Neuronal stem cell (in vitro differentiated cells): ENCODE data around the gene POLR1C.

Experiments
- DNase-seq: peaks from one replicate; pipeline ENCODE4 v3.0.0-alpha.2; 2013; ENCODE audit warnings: low spot score
- H2AFZ ChIP-seq: one replicate; pipeline ENCODE4 v1.6.1; 2013; ENCODE audit warnings: mild to moderate bottlenecking, low read length, inconsistent platforms
- H2AK5ac ChIP-seq: 2 replicates; pipeline ENCODE4 v1.6.1; 2013; ENCODE audit warnings: low read depth, mild to moderate bottlenecking, inconsistent platforms, low read length, moderate library complexity, mixed read lengths
- H2BK120ac ChIP-seq: 2 replicates; pipeline ENCODE4 v1.6.1; 2013; ENCODE audit warnings: low read depth, mild to moderate bottlenecking, inconsistent platforms, low read length, moderate library complexity, mixed read lengths
- H2BK12ac ChIP-seq: one replicate; pipeline ENCODE4 v1.6.1; 2013; ENCODE audit warnings: low read length, inconsistent platforms
- H2BK15ac ChIP-seq: 2 replicates; pipeline ENCODE4 v1.6.1; 2013; ENCODE audit warnings: mild to moderate bottlenecking, low read length, inconsistent platforms, mixed read lengths
- H2BK5ac ChIP-seq: one replicate; pipeline ENCODE4 v1.6.1; 2013; ENCODE audit warnings: inconsistent platforms, mild to moderate bottlenecking, low read length, moderate library complexity
- H3K14ac ChIP-seq: one replicate; pipeline ENCODE4 v1.6.1; 2013; ENCODE audit warnings: low read length, inconsistent platforms
- H3K18ac ChIP-seq: 2 replicates; pipeline ENCODE4 v1.6.1; 2013; ENCODE audit warnings: low read length, inconsistent platforms
- H3K23ac ChIP-seq: 2 replicates; pipeline ENCODE4 v1.6.1; 2013; ENCODE audit warnings: low read depth, mild to moderate bottlenecking, mixed read lengths, low read length, inconsistent platforms; ENCODE audit not compliant: poor library complexity
- H3K27ac ChIP-seq: replicated peaks from 3 replicates; pipeline ENCODE4 v1.5.1; 2013; ENCODE audit warnings: low read length, inconsistent platforms
- H3K27me3 ChIP-seq, 3 experiments: 2 replicates each; pipeline ENCODE4 v1.6.1; 2013; ENCODE audit warnings: low read length in 3 of 3, mild to moderate bottlenecking in 2 of 3, inconsistent platforms in 1 of 3, low read depth in 1 of 3, mixed read lengths in 1 of 3, moderate library complexity in 1 of 3; ENCODE audit not compliant: control insufficient read depth in 3 of 3, insufficient read depth in 3 of 3
- H3K36me3 ChIP-seq, 2 donors: replicated peaks in 1 of 2; 2 replicates each; pipeline ENCODE4 v1.6.1; 2013; ENCODE audit warnings: low read length in 2 of 2; ENCODE audit not compliant: control insufficient read depth in 2 of 2, insufficient read depth in 2 of 2
- H3K4ac ChIP-seq: 2 replicates; pipeline ENCODE4 v1.6.1; 2013; ENCODE audit warnings: inconsistent platforms, mild to moderate bottlenecking, low read length, moderate library complexity
- H3K4me1 ChIP-seq, 2 donors: 1 replicate in 1 of 2; 2 replicates in 1 of 2; pipeline ENCODE4 v1.6.1; 2013; ENCODE audit warnings: low read length in 2 of 2, low read depth in 1 of 2; ENCODE audit not compliant: control insufficient read depth in 2 of 2, insufficient read depth in 1 of 2
- H3K4me2 ChIP-seq: one replicate; pipeline ENCODE4 v1.6.1; 2013; ENCODE audit warnings: mild to moderate bottlenecking, low read length, inconsistent platforms; ENCODE audit not compliant: insufficient read depth, poor library complexity, severe bottlenecking
- H3K4me3 ChIP-seq, 2 donors: 2 replicates each; pipeline ENCODE4 v1.5.1; 2013; ENCODE audit warnings: low read length in 2 of 2, mild to moderate bottlenecking in 2 of 2, inconsistent platforms in 1 of 2, moderate library complexity in 1 of 2
- H3K79me1 ChIP-seq: one replicate; pipeline ENCODE4 v1.6.1; 2013; ENCODE audit warnings: low read depth, mild to moderate bottlenecking, inconsistent platforms, low read length, moderate library complexity
- H3K9ac ChIP-seq: one replicate; pipeline ENCODE4 v1.6.1; 2013; ENCODE audit warnings: mild to moderate bottlenecking, low read depth, low read length, inconsistent platforms; ENCODE audit not compliant: poor library complexity
- H3K9me3 ChIP-seq, 2 donors: replicated peaks in 1 of 2; 2 replicates each; pipeline versions ENCODE3 to v1.6.1; 2013; ENCODE audit warnings: low read length in 2 of 2, mild to moderate bottlenecking in 2 of 2, inconsistent platforms in 1 of 2, low read depth in 1 of 2, mixed read lengths in 1 of 2, moderate library complexity in 1 of 2; ENCODE audit not compliant: control insufficient read depth in 2 of 2, insufficient read depth in 1 of 2
- H4K8ac ChIP-seq: one replicate; pipeline ENCODE4 v1.6.1; 2013; ENCODE audit warnings: low read depth, mild to moderate bottlenecking, inconsistent platforms, low read length, moderate library complexity
- H4K91ac ChIP-seq: one replicate; pipeline ENCODE4 v1.6.1; 2013; ENCODE audit warnings: low read length, low read depth, mild to moderate bottlenecking, inconsistent platforms; ENCODE audit not compliant: poor library complexity
- WGBS, 2 donors: extraction: QIAGEN DNeasy Blood & Tissue Kit; methylation state at CpG; one replicate each; pipeline ENCODE4 v1.1.7; 2013; ENCODE audit warnings: missing lambda C conversion rate in 2 of 2, mixed read lengths in 1 of 2; ENCODE audit not compliant: insufficient read length in 2 of 2, insufficient replicate concordance in 1 of 2; ENCODE audit errors: extremely low coverage in 2 of 2; 5-methylcytosine and 5-hydroxymethylcytosine counted together

The POLR1C gene

DNA sequence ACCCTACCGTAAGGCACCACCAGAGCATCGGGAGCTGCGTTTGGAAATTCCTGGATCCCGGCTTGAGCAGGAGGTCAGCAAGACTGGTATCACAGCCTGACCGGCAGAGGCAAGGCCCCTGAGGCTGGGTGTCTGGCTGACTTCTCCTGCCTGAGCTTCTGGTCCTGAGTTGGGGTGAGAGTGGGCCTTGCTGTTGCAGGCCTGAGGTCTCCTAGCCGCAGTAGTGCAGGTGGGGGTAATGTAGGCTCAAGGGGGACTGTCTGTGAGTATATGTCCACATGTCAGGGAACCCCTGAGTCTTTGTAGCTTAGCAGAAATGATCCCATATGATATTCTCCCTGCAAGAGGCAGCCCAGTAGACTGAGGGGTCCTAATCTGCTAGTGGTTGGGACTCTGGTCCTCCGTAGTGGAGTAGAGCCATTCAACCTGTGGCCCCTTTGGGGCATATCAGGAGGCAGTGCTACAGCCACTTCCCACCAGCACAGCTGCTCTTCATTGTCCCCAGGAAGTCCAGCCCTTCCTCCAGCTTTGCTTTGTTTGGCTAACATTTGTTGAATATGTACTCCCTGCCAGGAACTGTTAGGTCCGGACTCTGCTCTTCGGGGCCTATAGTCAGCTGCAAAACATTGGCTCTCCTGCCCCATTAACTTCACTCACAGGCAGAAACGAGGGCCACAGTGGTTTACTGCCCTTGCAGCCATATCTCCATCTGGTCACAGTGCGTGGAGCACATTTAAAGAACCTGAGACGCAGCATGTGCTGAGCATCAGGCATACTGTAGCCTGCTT lies 17.7 kb upstream of the POLR1C start:
- H3K36me3 ChIP-seq: peaks cover 46 to 75% of the 10 kb centered on the region in 2 donors
- H3K23ac ChIP-seq: no peak overlapping the region
- peaks cover 0 to 2% of the 10 kb centered on the region in 2 donors for H3K9me3 ChIP-seq
- no peak overlapping the region for H2AK5ac ChIP-seq
- no peak overlapping the region for H3K9ac ChIP-seq
- no peak for DNase-seq
- H2AFZ ChIP-seq: no peak overlapping the region
- H3K18ac ChIP-seq: no peak overlapping the region
- no peak overlapping the region for H3K27ac ChIP-seq
- H2BK5ac ChIP-seq: no peak overlapping the region
- H4K8ac ChIP-seq: no peak overlapping the region
- no peaks in the 10 kb centered on the region for H3K27me3 ChIP-seq
- no peak overlapping the region for H2BK120ac ChIP-seq
- H3K4me1 ChIP-seq: peaks cover 7 to 15% of the 10 kb centered on the region in 2 donors
- no peak overlapping the region for H3K4me3 ChIP-seq
- no peak overlapping the region for H3K14ac ChIP-seq
- peaks cover 10% of the 10 kb centered on the region for H3K79me1 ChIP-seq
- H3K4me2 ChIP-seq: no peak overlapping the region
- H2BK15ac ChIP-seq: no peak overlapping the region
- no peak overlapping the region for H3K4ac ChIP-seq
- no peak overlapping the region for H2BK12ac ChIP-seq
- no peak overlapping the region for H4K91ac ChIP-seq
- no CpG with 5 or more reads among the region's 12 CpGs for WGBS, 2 donors

DNA sequence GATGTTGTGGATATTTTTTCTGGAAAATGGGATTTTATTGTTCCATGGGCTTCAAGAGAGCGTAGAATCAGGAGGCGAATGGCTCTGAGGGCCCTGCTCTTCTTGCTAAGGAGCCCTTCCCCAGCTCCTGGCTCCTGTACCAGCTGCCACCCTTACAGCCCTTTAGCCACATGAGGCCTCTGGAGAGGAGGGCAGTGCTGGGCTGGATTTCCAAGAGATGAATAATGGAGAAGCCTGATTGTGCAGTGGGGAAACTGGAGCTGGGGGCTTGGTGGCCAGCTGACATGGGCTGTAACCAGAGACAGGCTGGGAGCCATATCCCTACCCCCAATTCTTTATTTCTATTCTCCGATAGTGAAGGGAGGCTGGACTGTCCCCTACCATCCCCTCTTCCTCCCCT lies 16.0 kb upstream of the POLR1C start:
- Histone ChIP-seq H4K8ac (no peak overlapping the region), H3K9ac (no peak overlapping the region), H2AK5ac (no peak overlapping the region), H3K36me3 (peaks cover 56 to 85% of the 10 kb centered on the region in 2 donors), H3K4ac (no peak overlapping the region), H3K9me3 (peaks cover 0 to 2% of the 10 kb centered on the region in 2 donors), H3K4me2 (no peak overlapping the region), H4K91ac (no peak overlapping the region), H2BK120ac (no peak overlapping the region), H2BK5ac (no peak overlapping the region), H2BK15ac (no peak overlapping the region), H3K4me1 (peaks cover 2 to 5% of the 10 kb centered on the region in 2 donors), H2BK12ac (no peak overlapping the region), H3K23ac (no peak overlapping the region), H3K27me3 (no peaks in the 10 kb centered on the region), H2AFZ (no peak overlapping the region), H3K14ac (no peak overlapping the region), H3K4me3 (no peak overlapping the region), H3K79me1 (peaks cover 9% of the 10 kb centered on the region), H3K18ac (no peak overlapping the region), H3K27ac (no peak overlapping the region)
- no peak for DNase-seq
- WGBS, 2 donors: no CpG with 5 or more reads among the region's 3 CpGs

DNA sequence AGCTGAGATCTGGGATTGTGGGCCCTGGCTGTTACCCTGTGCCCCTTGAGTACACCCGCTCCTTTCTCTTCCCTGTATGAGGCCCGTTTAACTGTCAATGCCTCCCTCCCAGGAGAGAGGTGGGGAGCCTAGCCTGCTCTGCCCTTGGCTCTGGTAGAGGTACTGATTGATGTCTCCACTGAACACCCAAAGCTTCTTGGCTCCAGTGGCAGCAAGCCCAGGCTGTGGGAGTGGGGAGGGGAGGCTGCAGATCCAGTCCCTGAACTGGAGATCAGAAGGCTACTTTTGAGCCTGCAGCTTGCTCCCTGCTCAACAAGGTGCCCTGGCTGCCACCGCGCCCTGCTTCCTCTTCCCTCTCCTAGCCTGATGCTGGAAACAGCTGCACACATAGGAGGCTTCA lies 14.2 kb upstream of the POLR1C start:
- H2AFZ ChIP-seq: no peak overlapping the region
- H3K4me1 ChIP-seq: no peaks in the 10 kb centered on the region
- H3K4me3 ChIP-seq: no peak overlapping the region
- H3K36me3 ChIP-seq: peaks cover 54 to 83% of the 10 kb centered on the region in 2 donors
- H2BK120ac ChIP-seq: no peak overlapping the region
- no peak overlapping the region for H2BK12ac ChIP-seq
- H2BK5ac ChIP-seq: peak overlapping the region; percentile 16
- H4K8ac ChIP-seq: no peak overlapping the region
- H2AK5ac ChIP-seq: no peak overlapping the region
- peaks cover 0 to 2% of the 10 kb centered on the region in 2 donors for H3K9me3 ChIP-seq
- no peak overlapping the region for H4K91ac ChIP-seq
- H3K23ac ChIP-seq: no peak overlapping the region
- no peaks in the 10 kb centered on the region for H3K27me3 ChIP-seq
- H3K9ac ChIP-seq: no peak overlapping the region
- H2BK15ac ChIP-seq: no peak overlapping the region
- no CpG with 5 or more reads among the region's 4 CpGs for WGBS, 2 donors
- no peak overlapping the region for H3K27ac ChIP-seq
- H3K18ac ChIP-seq: no peak overlapping the region
- DNase-seq: no peak
- no peak overlapping the region for H3K4me2 ChIP-seq
- peaks cover 4% of the 10 kb centered on the region for H3K79me1 ChIP-seq
- H3K14ac ChIP-seq: no peak overlapping the region
- H3K4ac ChIP-seq: no peak overlapping the region

DNA sequence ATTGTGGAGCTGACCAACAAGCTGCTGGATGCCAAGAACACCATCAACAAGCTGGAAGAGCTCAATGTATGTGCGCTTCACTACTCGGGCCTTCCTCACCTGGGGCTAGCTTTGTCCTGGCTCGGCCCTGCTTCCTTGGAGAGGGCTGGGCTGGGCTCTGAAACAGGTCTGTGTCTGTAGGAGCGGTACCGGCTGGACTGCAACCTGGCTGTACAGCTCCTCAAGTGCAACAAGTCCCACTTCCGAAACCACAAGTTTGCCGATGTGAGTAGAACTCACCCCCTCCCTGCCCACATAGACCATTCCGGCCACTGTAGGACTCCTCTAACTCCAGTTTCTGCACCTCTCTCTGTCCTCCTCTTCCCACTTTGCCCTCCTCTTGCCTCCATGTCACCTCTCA lies 13.4 kb upstream of the POLR1C start:
- Histone ChIP-seq H3K18ac (no peak overlapping the region), H2AK5ac (no peak overlapping the region), H3K9ac (peak overlapping the region; percentile 51), H2BK5ac (no peak overlapping the region), H3K14ac (no peak overlapping the region), H3K4me3 (no peak overlapping the region), H3K9me3 (peaks cover 0 to 2% of the 10 kb centered on the region in 2 donors), H3K23ac (no peak overlapping the region), H2BK15ac (no peak overlapping the region), H4K8ac (no peak overlapping the region), H2BK12ac (no peak overlapping the region), H3K4me1 (peaks cover 0 to 2% of the 10 kb centered on the region in 2 donors), H2AFZ (no peak overlapping the region), H3K36me3 (peaks cover 54 to 76% of the 10 kb centered on the region in 2 donors), H3K4ac (no peak overlapping the region), H2BK120ac (no peak overlapping the region), H3K27ac (no peak overlapping the region), H3K79me1 (peaks cover 3% of the 10 kb centered on the region), H4K91ac (no peak overlapping the region), H3K27me3 (peaks cover 0 to 5% (median 0%) of the 10 kb centered on the region in 3 experiments), H3K4me2 (no peak overlapping the region)
- DNase-seq: no peak
- no CpG with 5 or more reads among the region's 8 CpGs for WGBS, 2 donors
